GM19099 (cell line): Measurements from ENCODE around the gene ERC1.

ENCODE experiments used
- POLR2A ChIP-seq: IDR thresholded peaks from 3 replicates; pipeline ENCODE4 v1.6.1; 2011; ENCODE audit warnings: low read depth; ENCODE audit not compliant: insufficient read length; ENCODE audit errors: extremely low read depth

Gene ERC1

DNA sequence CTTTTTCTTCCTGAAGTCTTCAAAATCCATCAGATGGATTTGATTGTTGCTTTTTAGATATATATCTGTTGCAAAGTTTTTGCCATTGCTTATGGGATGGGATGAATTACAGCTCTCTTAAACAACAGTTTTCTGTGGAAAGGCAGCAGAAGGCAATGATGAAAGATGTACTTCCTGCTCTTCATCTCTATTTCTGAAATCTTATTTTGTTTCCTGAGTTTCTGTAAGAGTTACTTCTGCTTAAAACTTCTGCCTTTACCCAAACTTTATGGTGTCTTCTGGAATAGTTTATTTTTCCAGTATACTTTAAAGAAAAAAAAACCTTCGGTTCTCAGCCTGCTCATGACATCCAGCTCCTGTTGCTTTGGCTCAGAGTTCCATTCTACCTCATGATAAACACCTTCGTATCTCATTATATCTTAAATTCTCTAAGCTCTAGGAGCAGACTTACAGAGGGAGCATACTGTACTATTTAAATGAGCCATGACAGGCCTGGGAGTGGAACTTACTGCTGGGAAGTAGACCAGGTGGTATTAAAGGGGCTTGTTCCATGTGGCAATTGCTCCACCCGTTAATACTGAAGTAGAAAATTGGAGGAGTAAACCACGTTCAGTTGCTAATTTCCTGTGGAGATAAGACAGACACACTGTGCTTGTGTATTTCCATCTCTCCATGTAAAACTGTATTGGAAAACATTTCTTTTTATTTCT is 314.9 kb downstream of the ERC1 start:
- TF ChIP-seq POLR2A = no peak

DNA sequence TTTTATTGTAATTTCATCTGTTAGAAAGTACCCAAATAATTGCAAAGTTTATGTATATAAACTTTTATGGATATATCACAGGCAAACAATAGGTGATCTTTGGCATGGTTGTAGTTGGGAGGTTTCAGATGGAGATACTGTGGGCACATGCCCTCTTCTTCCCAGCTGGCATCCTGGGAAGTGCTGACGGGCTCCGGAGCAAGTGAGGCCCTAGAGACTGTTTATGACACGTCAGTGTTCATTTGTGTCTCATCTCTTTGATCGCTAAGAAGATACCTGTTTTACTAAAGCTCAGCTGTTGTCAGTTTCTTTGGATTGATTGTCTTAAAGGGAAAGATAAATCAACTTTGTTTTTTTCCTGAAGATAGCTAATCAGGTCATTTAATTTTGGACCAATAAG is 315.8 kb downstream of the ERC1 start:
- no peak for TF ChIP-seq POLR2A

DNA sequence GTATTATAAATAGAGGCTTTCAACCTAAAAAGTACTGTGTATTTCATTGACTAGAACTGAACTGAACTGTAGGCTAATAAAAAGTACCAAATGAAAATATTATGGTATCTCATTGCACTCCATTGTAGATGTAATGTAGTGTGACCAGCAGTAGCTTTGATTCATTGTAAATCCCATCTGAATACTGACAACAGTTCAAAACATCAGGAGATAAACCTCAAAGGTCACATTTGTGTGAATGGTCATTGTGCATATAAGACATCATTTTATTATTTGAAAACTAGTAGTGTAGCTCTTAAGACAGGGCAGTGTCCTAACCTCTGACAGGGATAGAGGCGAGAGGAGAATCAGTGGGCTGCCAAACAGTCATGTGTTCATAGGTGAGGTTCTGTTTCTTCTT is 316.8 kb downstream of the ERC1 start:
- no peak for TF ChIP-seq POLR2A

DNA sequence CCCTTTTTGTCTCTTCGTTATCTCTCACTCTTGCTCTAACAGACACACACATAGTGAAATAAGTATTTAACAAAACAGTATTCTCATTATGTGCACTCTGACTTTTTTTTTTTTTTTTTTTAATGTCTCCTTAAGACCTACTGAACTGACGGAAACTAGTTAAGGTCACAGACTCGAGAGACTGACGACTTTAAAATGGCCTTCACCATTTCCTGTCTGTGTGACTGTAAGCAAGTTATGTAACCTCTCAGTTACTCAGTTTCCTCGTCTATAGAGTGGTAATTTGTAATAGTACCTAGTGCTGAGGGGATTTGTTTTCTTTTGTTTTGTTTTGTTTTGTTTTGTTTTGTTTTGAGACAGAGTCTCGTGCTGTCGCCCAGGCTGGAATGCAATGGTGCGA is 318.6 kb downstream of the ERC1 start:
- TF ChIP-seq POLR2A = no peak

DNA sequence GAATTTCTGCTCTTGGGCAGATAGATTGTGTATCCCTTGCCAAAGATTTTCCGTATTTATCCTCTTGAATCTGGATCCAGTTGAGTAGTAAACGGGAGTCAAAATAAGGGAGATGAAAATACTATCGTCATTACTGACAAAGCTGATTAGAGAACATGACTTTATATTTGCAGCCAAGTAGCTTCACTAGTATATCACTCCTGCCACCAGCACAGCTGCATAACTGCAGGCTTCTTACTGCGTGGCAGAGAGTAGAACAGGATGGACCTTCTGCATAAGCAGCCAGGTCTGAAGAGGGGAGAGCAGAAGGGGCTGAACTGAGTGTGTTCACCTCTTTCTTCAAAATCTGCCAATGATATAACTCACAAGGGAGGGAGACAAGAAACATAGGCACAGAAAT is 319.6 kb downstream of the ERC1 start:
- TF ChIP-seq POLR2A = no peak

GRCh38 chr12:1311145-1311544 is 320.1 kb downstream of the ERC1 start:
- TF ChIP-seq POLR2A = no peak

GRCh38 chr12:1313906-1314305 is 322.9 kb downstream of the ERC1 start:
- TF ChIP-seq POLR2A = no peak

DNA sequence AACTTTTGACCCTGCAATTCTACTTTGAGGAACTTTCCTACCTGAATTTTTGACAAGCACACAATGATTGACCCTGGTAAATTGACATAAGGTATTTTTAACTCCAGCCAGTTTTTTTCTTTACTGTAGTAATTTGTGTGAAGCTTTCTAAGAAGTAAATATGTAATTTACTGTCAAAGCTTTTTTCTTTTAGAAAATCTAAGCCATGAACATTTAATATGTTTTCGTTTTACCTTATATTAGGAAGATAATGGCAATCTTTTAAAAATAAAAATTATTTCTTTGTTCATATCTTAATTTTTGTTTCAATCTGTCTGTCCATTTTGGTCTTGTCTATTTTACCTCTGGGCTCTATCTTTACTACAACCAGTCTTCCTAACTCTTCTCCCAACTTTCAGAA is 323.5 kb downstream of the ERC1 start:
- TF ChIP-seq POLR2A = no peak

- no peak for TF ChIP-seq POLR2A
These were observed 327.5 kb downstream of the ERC1 start for GRCh38 chr12:1318327-1319031.

DNA sequence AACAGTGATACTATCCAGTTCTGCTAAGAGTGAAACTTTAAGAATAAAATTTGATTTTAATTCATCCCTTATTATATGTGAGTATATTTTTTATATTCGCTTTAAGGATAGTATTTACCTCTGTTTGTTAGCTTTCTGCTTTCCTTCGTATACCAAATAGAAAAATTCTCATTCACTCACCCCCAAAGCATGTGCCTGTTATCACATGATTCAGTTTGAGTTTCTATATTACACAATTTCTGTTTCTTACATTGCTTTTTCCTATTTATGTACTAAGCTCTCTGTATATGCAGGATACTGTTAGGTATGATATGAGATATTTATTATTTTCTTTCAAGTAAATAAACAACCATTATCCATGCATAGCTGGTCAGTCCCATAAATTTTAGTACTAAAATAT is 328.2 kb downstream of the ERC1 start:
- TF ChIP-seq POLR2A = no peak

DNA sequence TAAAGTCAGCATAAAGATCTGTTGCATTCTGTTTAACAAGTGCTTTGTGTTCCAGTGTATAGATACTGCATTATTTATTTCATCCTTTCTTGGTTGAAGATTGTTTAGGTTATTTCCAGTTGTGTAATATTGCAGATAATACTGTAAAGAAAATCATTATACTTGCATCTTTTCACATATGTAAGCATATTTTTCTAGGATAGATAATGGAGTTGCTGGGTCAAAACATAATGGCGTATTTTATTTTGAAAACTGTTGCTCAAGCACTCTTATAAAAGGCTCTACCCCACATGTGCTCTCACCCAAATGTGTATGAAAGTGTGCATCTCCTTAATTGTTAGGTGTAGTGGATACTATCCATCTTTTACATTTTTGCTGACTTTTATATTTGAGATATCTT is 329.0 kb downstream of the ERC1 start:
- no peak for TF ChIP-seq POLR2A

- no peak for TF ChIP-seq POLR2A
These were observed 331.8 kb downstream of the ERC1 start for GRCh38 chr12:1322821-1323220.

- TF ChIP-seq POLR2A = no peak
These were observed 333.1 kb downstream of the ERC1 start for GRCh38 chr12:1324099-1324498.

- TF ChIP-seq POLR2A = no peak
These were observed 333.9 kb downstream of the ERC1 start for GRCh38 chr12:1324910-1325309.

GRCh38 chr12:1325666-1326065 is 334.6 kb downstream of the ERC1 start:
- no peak for TF ChIP-seq POLR2A

DNA sequence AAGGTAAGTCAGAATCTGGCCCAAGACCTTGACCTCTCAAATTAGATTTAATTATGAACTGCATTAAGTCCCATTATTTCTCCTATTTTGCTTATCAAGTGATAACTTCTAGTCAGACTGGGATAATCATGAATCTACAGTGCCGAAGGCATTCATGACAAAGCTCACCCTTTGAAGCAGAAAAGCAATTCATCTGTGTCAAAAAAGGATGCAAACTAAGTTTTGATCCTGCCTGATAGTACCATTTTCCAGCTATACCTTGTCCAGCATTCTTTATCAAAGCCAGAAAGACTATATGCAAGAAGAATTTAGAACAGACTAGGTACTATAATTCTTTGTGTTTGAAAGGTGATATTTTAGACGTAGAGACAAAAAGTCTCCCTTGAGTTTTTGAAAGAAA is 335.2 kb downstream of the ERC1 start:
- TF ChIP-seq POLR2A = no peak
